ENCODE measurements around the gene SDF4. TPM values are rescaled to one million over a fixed set of nuclear protein-coding genes. Genes with fewer than 3 reads are reported as not detected.

SDF4 gene
- total RNA-seq, 2 donors from 2014 or later: 120 to 128 TPM

GRCh38 chr1:1236945-1237873 lies 5.4 kb upstream of the SDF4 start:
- no peak for DNase-seq (ENCODE audit: low spot score)
- H3K4me3 ChIP-seq: no peak overlapping the region
- H3K27ac ChIP-seq: no peak overlapping the region
- H3K36me3 ChIP-seq: no peaks in the 10 kb centered on the region
- H3K9me3 ChIP-seq: no peaks in the 10 kb centered on the region
- H3K27me3 ChIP-seq: peaks cover 0 to 7% of the 10 kb centered on the region in 2 donors
- H3K4me1 ChIP-seq: peaks cover 0 to 18% of the 10 kb centered on the region in 2 donors
- TF ChIP-seq CTCF (IDR thresholded peaks at IDR 0.05): no peak

GRCh38 chr1:1236176-1236763 lies 4.5 kb upstream of the SDF4 start:
- H3K9me3 ChIP-seq: no peaks in the 10 kb centered on the region
- DNase-seq (ENCODE audit: low spot score): no peak
- H3K27me3 ChIP-seq: peaks cover 0 to 7% of the 10 kb centered on the region in 2 donors
- H3K36me3 ChIP-seq: no peaks in the 10 kb centered on the region
- H3K4me3 ChIP-seq: no peak overlapping the region
- peaks cover 0 to 18% of the 10 kb centered on the region in 2 donors for H3K4me1 ChIP-seq
- H3K27ac ChIP-seq: no peak overlapping the region
- TF ChIP-seq CTCF (IDR thresholded peaks at IDR 0.05): no peak

GRCh38 chr1:1235016-1235744 lies 3.4 kb upstream of the SDF4 start:
- Histone ChIP-seq H3K27ac (no peak overlapping the region), H3K4me3 (no peak overlapping the region), H3K9me3 (no peaks in the 10 kb centered on the region), H3K36me3 (no peaks in the 10 kb centered on the region), H3K27me3 (peaks cover 0 to 6% of the 10 kb centered on the region in 2 donors), H3K4me1 (peaks cover 0 to 27% of the 10 kb centered on the region in 2 donors)
- DNase-seq (ENCODE audit: low spot score): no peak
- no peak for TF ChIP-seq CTCF (IDR thresholded peaks at IDR 0.05)

- H3K9me3 ChIP-seq: no peaks in the 10 kb centered on the region
- H3K36me3 ChIP-seq: no peaks in the 10 kb centered on the region
- no peaks in the 10 kb centered on the region for H3K27me3 ChIP-seq
- TF ChIP-seq CTCF (IDR thresholded peaks at IDR 0.05): no peak
- no peak for DNase-seq (ENCODE audit: low spot score)
- H3K4me1 ChIP-seq: peaks cover 0 to 36% of the 10 kb centered on the region in 2 donors
- no peak overlapping the region for H3K4me3 ChIP-seq
- H3K27ac ChIP-seq: no peak overlapping the region
Measured at GRCh38 chr1:1234180-1234808, 2.5 kb upstream of the SDF4 start.

GRCh38 chr1:1233567-1233892 lies 1.7 kb upstream of the SDF4 start:
- Histone ChIP-seq H3K9me3 (no peaks in the 10 kb centered on the region), H3K4me3 (no peak overlapping the region), H3K27me3 (no peaks in the 10 kb centered on the region), H3K4me1 (peaks cover 0 to 43% of the 10 kb centered on the region in 2 donors), H3K27ac (no peak overlapping the region), H3K36me3 (peaks cover 3% of the 10 kb centered on the region)
- DNase-seq (ENCODE audit: low spot score): no peak
- TF ChIP-seq CTCF (IDR thresholded peaks at IDR 0.05): no peak
